ENCODE results near the gene SASS6. TPM values are rescaled to one million over a fixed set of nuclear protein-coding genes. Genes with fewer than 3 reads are reported as not detected.

The SASS6 gene
- total and polyA plus RNA-seq, 10 of the 15 experiments (the other 5 are each of a cell fraction or from before 2014, with no cell fraction given), result 6.6 to 17.9 (median 10.2) TPM

DNA sequence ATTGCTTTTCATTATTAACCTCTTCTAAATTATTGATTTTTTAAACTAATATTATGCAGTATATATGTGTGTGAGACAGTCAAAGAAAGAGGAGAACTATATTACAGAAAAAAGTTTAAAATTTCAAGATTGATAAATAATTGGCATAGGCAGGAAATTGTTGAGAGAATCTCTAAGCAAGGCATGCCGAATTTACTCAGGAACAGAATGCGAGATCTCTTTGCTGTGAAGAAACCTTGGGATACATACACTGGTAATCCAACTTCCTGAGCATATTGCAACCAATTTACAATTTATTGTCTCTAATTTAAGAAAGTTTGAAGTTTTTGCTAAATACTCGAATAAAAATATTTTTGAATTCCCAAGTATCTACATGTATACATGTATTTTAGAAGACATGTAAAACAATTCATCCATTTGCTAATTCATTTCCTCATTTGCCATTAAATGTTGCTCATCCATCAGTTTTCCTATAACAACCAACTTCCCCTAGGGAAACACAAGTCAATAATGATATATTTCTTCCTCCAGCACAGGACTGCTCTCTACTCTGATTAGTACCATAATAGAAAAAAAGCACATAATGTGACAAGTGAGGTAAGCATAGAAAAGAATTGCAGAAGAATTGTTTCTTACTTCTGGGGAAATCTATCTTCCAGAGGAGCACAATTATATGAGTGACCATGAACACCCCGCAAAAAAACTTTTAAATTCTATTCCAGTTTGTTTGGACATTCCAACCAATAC is 44.7 kb upstream of the SASS6 start (continued):
- TF ChIP-seq BCL3 (IDR thresholded peaks at IDR 0.05; ENCODE audit: borderline replicate concordance, insufficient read depth, low read depth, low read length, poor library complexity, severe bottlenecking) (no peak), SMAD5 (IDR thresholded peaks at IDR 0.05; ENCODE audit: low read depth) (no peak)

DNA sequence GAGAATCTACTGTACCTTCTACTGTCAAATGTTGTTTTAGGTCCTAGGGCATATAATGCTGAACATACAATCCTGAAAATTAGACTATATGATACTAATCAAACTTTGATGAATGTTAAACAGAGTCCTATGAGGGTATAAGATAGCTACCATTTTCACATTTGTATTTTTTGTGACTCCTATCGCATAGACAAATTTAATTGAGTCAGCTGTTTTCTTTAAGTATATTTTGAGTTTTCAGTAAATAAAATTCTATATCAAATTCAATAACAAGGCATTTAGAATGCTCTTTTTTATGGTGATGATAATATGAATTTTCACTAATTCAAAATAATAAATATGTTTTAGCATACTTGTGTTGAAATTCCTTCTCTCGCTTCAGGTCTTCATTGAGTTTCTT is 35.3 kb upstream of the SASS6 start:
- Histone ChIP-seq H3K27ac (ENCODE audit: control insufficient read depth, insufficient read depth) (no peak overlapping the region), H3K9me3 (replicated peaks; ENCODE audit: control insufficient read depth, insufficient read depth, low read length) (no peaks in the 10 kb centered on the region), H3K79me2 (ENCODE audit: control insufficient read depth, insufficient read depth, low read length) (no peaks in the 10 kb centered on the region), H3K4me3 (no peak overlapping the region), H3K4me1 (ENCODE audit: control insufficient read depth, insufficient read depth, low read length) (no peaks in the 10 kb centered on the region), H4K20me1 (ENCODE audit: control insufficient read depth, insufficient read depth) (no peaks in the 10 kb centered on the region), H3K4me2 (ENCODE audit: control insufficient read depth, insufficient read depth) (no peak overlapping the region), H2AFZ (ENCODE audit: control insufficient read depth, low read depth, low read length) (no peak overlapping the region), H3K36me3 (ENCODE audit: control insufficient read depth in 2 of 2, insufficient read depth in 2 of 2, low read length in 1 of 2) (no peaks in the 10 kb centered on the region), H3K9ac (ENCODE audit: control insufficient read depth, insufficient read depth, low read length) (no peak overlapping the region), H3K27me3 (replicated peaks in 1 of 2; ENCODE audit: control insufficient read depth in 2 of 2, insufficient read depth in 2 of 2, low read length in 1 of 2) (no peaks in the 10 kb centered on the region)
- POLR2A ChIA-PET, result no interaction called here
- ATAC-seq, result no peak
- DNase-seq (ENCODE audit: low read depth, low spot score), result no peak
- intact Hi-C loops (cut with micrococcal nuclease; ENCODE audit: unreplicated experiment), result no loop called here
- TF ChIP-seq BCL11A (IDR thresholded peaks at IDR 0.05; ENCODE audit: low read depth, low read length), result no peak
- no peak for TF ChIP-seq NKRF (conservative IDR thresholded peaks at IDR 0.05)
- TF ChIP-seq, protein P1, sequence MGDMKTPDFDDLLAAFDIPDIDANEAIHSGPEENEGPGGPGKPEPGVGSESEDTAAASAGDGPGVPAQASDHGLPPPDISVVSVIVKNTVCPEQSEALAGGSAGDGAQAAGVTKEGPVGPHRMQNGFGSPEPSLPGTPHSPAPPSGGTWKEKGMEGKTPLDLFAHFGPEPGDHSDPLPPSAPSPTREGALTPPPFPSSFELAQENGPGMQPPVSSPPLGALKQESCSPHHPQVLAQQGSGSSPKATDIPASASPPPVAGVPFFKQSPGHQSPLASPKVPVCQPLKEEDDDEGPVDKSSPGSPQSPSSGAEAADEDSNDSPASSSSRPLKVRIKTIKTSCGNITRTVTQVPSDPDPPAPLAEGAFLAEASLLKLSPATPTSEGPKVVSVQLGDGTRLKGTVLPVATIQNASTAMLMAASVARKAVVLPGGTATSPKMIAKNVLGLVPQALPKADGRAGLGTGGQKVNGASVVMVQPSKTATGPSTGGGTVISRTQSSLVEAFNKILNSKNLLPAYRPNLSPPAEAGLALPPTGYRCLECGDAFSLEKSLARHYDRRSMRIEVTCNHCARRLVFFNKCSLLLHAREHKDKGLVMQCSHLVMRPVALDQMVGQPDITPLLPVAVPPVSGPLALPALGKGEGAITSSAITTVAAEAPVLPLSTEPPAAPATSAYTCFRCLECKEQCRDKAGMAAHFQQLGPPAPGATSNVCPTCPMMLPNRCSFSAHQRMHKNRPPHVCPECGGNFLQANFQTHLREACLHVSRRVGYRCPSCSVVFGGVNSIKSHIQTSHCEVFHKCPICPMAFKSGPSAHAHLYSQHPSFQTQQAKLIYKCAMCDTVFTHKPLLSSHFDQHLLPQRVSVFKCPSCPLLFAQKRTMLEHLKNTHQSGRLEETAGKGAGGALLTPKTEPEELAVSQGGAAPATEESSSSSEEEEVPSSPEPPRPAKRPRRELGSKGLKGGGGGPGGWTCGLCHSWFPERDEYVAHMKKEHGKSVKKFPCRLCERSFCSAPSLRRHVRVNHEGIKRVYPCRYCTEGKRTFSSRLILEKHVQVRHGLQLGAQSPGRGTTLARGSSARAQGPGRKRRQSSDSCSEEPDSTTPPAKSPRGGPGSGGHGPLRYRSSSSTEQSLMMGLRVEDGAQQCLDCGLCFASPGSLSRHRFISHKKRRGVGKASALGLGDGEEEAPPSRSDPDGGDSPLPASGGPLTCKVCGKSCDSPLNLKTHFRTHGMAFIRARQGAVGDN (IDR thresholded peaks at IDR 0.05), result no peak
- no peak for TF ChIP-seq YY1 (IDR thresholded peaks at IDR 0.05; ENCODE audit: low read depth, low read length)
- TF ChIP-seq RCOR1 (conservative IDR thresholded peaks at IDR 0.05; ENCODE audit: low read depth, low read length), result no peak
- TF ChIP-seq RAD51 (IDR thresholded peaks at IDR 0.05), result no peak
- no peak for TF ChIP-seq RB1 (IDR thresholded peaks at IDR 0.05; ENCODE audit: borderline replicate concordance)
- TF ChIP-seq POLR2AphosphoS5 (IDR thresholded peaks at IDR 0.05; ENCODE audit: low read length), result no peak
- no peak for TF ChIP-seq NR2C2 (IDR thresholded peaks at IDR 0.05; ENCODE audit: borderline replicate concordance, control insufficient read depth, insufficient read length, low read depth)
- SMC1A ChIA-PET (ENCODE audit: uncharacterized antibody, unreplicated experiment), result interaction anchor here (0.6 to 1.2 kb wide), 3 partner anchors 15 to 367 kb away, joined by 3 to 4 read pairs (median 3); no protein-coding TSS in a partner anchor
- in situ Hi-C loops (cut with MboI), result no loop called here
- no TSS peak for BruUV-seq (replicated peaks)
- 98% methylated on average over 2 of the region's 2 CpGs for WGBS (ENCODE audit: insufficient coverage, insufficient replicate concordance, low lambda C conversion rate, missing lambda C conversion rate)
- CTCF ChIA-PET, result interaction anchor here (1.7 kb wide), 1 partner anchor 17 kb away, joined by 3 read pairs; no protein-coding TSS in a partner anchor
- FAIRE-seq, result no peak
- RAD21 ChIA-PET (ENCODE audit: unreplicated experiment), result no interaction called here

All from GM12878 (cell line).